Heart right ventricle (tissue), 16 donors: Measurements from ENCODE around the gene GSTM2. TPM values are rescaled to one million over a fixed set of nuclear protein-coding genes. Genes with fewer than 3 reads are reported as not detected.

ENCODE experiments used
- ATAC-seq, 8 donors: fragments of 200-7000 bp; cut with Tn5 transposase; one replicate each; pipeline ENCODE4 v1.9.1; 2020; ENCODE audit warnings: mild to moderate bottlenecking in 8 of 8, moderate library complexity in 8 of 8, moderate number of reproducible peaks in 1 of 8
- DNase-seq, 2 donors: peaks; one replicate each; pipeline ENCODE4 v3.0.0-alpha.2; 2020
- H3K27ac ChIP-seq, 10 donors: fragments of 200-600 bp; sonication (generic) in 2 of 10; one replicate each; pipeline versions ENCODE4 v1.5.0 to v1.8.0; 2020 to 2022; ENCODE audit warnings: mild to moderate bottlenecking in 3 of 10
- H3K27me3 ChIP-seq, 7 donors: fragments of 200-600 bp; one replicate each; pipeline ENCODE4 v1.8.0; 2021 to 2022; ENCODE audit warnings: mild to moderate bottlenecking in 2 of 7
- H3K36me3 ChIP-seq, 9 donors: fragments of 200-600 bp; sonication (generic) in 1 of 9; one replicate each; pipeline versions ENCODE4 v1.5.0 to v1.8.0; 2020 to 2022; ENCODE audit warnings: mild to moderate bottlenecking in 2 of 9
- H3K4me1 ChIP-seq, 9 donors: fragments of 200-600 bp; sonication (generic) in 1 of 9; one replicate each; pipeline versions ENCODE4 v1.5.0 to v1.8.0; 2020 to 2022; ENCODE audit warnings: mild to moderate bottlenecking in 4 of 9
- H3K4me3 ChIP-seq, 10 donors: fragments of 200-600 bp; sonication (generic) in 2 of 10; one replicate each; pipeline versions ENCODE4 v1.5.0 to v1.8.0; 2020 to 2022; ENCODE audit warnings: mild to moderate bottlenecking in 7 of 10, moderate library complexity in 2 of 10
- H3K9me3 ChIP-seq, 11 donors: fragments of 200-600 bp in 10 of 11; sonication (generic) in 2 of 11; one replicate each; pipeline versions ENCODE4 v1.5.0 to v1.8.0; 2013 to 2022; ENCODE audit warnings: mild to moderate bottlenecking in 2 of 11, control low read depth in 1 of 11, moderate library complexity in 1 of 11
- CTCF ChIP-seq, 9 donors: fragments of 200-600 bp; sonication (generic) in 2 of 9; IDR thresholded peaks; one replicate each; pipeline versions ENCODE4 v1.5.0 to v1.8.0; 2021 to 2022; ENCODE audit warnings: antibody characterized with exemption in 9 of 9, mild to moderate bottlenecking in 5 of 9, moderate library complexity in 1 of 9
- WGBS, 2 donors: extraction: QIAGEN DNeasy Blood & Tissue Kit; methylation state at CpG; one replicate each; pipeline ENCODE4 v1.1.7; 2013; ENCODE audit warnings: inconsistent platforms in 1 of 2; 5-methylcytosine and 5-hydroxymethylcytosine counted together
- intact Hi-C, 10 donors: fragments of 100-400 bp; cut with DNase I; formaldehyde crosslinking; loops; one replicate each; pipeline versions ENCODE4 v1.11.1 to v1.14.2; 2022
- polyA plus RNA-seq, 2 donors: library from polyadenylated mRNA; stranded (reverse); fragments of 200-250 nt; gene quantifications; one replicate each; pipeline ENCODE4 v1.2.3, GENCODE V29; 2013
- total RNA-seq, 10 donors: library from RNA; stranded (reverse); fragmentation: NEBNext Ultra II Directional in 3 of 10; extraction: Animal tissue kit (Norgen Biotek cat#: 25700) in 3 of 10; gene quantifications; one replicate each; pipeline versions ENCODE4 v1.2.1 to v1.2.4, GENCODE V29; 2021 to 2023
- donor health status: Arrhythmogenic right ventricular cardiomyopathy.
- donor health status: ischemic (EF 13 %, LVEDD 7.1; RV severe dilation, severe dysfunction).
- donor health status: healthy with polysubstance abuse.
- donor health status: DM: no; HTN: yes; CAD: no.
- donor health status: DM: no; HTN: no; CAD: no.
- donor health status: ischemic (EF 25% LVEDD 6.9; RV normal size, moderate dysfunction).
- donor health status: ischemic (EF 25% LVEDD 5.7; RV mildly dilated, moderate dysfunction).
- donor health status: healthy.
- donor health status: DM: yes; HTN: yes; CAD: no.
- donor health status: Ischemic cardiomyopathy.
- donor health status: ischemic (EF 35%, LVEDD 5.7; RV mildly dilated, moderate dysfunction).
- donor health status: nonischemic (EF 11% LVEDD 7.7; RV severe dilation, severe dysfunction).
- donor health status: DM: yes; HTN: yes; CAD: no.
- donor health status: PGD.
- donor health status: ischemic (EF 29% LVEDD 5.4; RV normal size, mild dysfunction).
- donor health status: nonischemic (EF 23%, LVEDD 6.1; RV moderate dilation, normal function).

Gene GSTM2
- total and polyA plus RNA-seq, 12 donors = 23.1 to 113 (median 68.1) TPM

- Histone ChIP-seq H3K36me3 (no peaks in the 10 kb centered on the region), H3K4me3 (no peak overlapping the region), H3K27me3 (no peaks in the 10 kb centered on the region), H3K27ac (no peak overlapping the region), H3K9me3 (no peaks in the 10 kb centered on the region), H3K4me1 (peaks cover 0 to 8% (median 0%) of the 10 kb centered on the region in 9 donors)
- WGBS, 2 donors = 77 to 81% methylated on average over 5 of the region's 5 CpGs
- ATAC-seq (no peak), DNase-seq (no peak)
- intact Hi-C loops = no loop called here
- no peak for TF ChIP-seq CTCF (IDR thresholded peaks at IDR 0.05)
Measured at GRCh38 chr1:109721042-109721441, 53.2 kb downstream of the GSTM2 start.

- peaks cover 0 to 6% (median 0%) of the 10 kb centered on the region in 9 donors for H3K4me1 ChIP-seq
- ATAC-seq (no peak), DNase-seq (no peak)
- H3K27ac ChIP-seq = no peak overlapping the region
- no peaks in the 10 kb centered on the region for H3K36me3 ChIP-seq
- intact Hi-C loops = no loop called here
- H3K4me3 ChIP-seq = no peak overlapping the region
- H3K9me3 ChIP-seq = no peaks in the 10 kb centered on the region
- no peaks in the 10 kb centered on the region for H3K27me3 ChIP-seq
- TF ChIP-seq CTCF (IDR thresholded peaks at IDR 0.05) = no peak
- 86 to 93% methylated on average over 1 of the region's 1 CpG for WGBS, 2 donors
Measured at GRCh38 chr1:109721971-109722370, 54.1 kb downstream of the GSTM2 start.

GRCh38 chr1:109722908-109723691 lies 55.2 kb downstream of the GSTM2 start:
- Histone ChIP-seq H3K27ac (no peak overlapping the region), H3K4me1 (peaks cover 0 to 6% (median 0%) of the 10 kb centered on the region in 9 donors), H3K27me3 (no peaks in the 10 kb centered on the region), H3K9me3 (no peaks in the 10 kb centered on the region), H3K36me3 (no peaks in the 10 kb centered on the region), H3K4me3 (no peak overlapping the region)
- no peak for DNase-seq
- TF ChIP-seq CTCF (IDR thresholded peaks at IDR 0.05) = no peak
- 82 to 90% methylated on average over 7 of the region's 7 CpGs for WGBS, 2 donors
- ATAC-seq = no peak
- intact Hi-C loops = no loop called here

Other genes starting within 250 kb of the GSTM2 start
- 10 to 100 TPM; 51.2 to 65.6 (median 59.2) TPM for gene PSMA5, start 241.6 kb upstream of the GSTM2 start, total RNA-seq
- 10 to 100 TPM; 22.7 to 94.6 TPM for gene PSMA5, start 241.6 kb upstream of the GSTM2 start, polyA plus RNA-seq
- 10 to 100 TPM; 25.4 to 47.3 (median 27.7) TPM for gene SYPL2, start 201.5 kb upstream of the GSTM2 start, total RNA-seq
- 10 to 100 TPM; 15.0 to 21.9 TPM for gene SYPL2, start 201.5 kb upstream of the GSTM2 start, polyA plus RNA-seq
- 1 to 10 TPM; 1.8 to 3.0 (median 2.5) TPM for gene ATXN7L2, start 184.2 kb upstream of the GSTM2 start, total RNA-seq
- gene ATXN7L2, start 184.2 kb upstream of the GSTM2 start, polyA plus RNA-seq = 10 to 100 TPM in 1 of 2 donors, 1 to 10 TPM in 1; 3.2 to 11.4 TPM
- gene CYB561D1, start 174.0 kb upstream of the GSTM2 start, total RNA-seq = 1 to 10 TPM; 3.3 to 7.6 (median 4.5) TPM
- gene CYB561D1, start 174.0 kb upstream of the GSTM2 start, polyA plus RNA-seq = 1 to 10 TPM; 3.0 to 3.6 TPM
- 10 to 100 TPM; 11.9 to 16.6 (median 14.7) TPM for gene AMIGO1, start 158.3 kb upstream of the GSTM2 start, total RNA-seq
- gene AMIGO1, start 158.3 kb upstream of the GSTM2 start, polyA plus RNA-seq = 1 to 10 TPM; 2.8 to 4.0 TPM
- 1 to 10 TPM in 1 of 10 donors, under 1 TPM in 7, not detected in 2; 0.11 to 1.0 (median 0.31) TPM for gene GPR61, start 128.2 kb upstream of the GSTM2 start, total RNA-seq
- not detected for gene GPR61, start 128.2 kb upstream of the GSTM2 start, polyA plus RNA-seq
- gene GNAI3, start 119.4 kb upstream of the GSTM2 start, total RNA-seq = 1 to 10 TPM; 2.1 to 3.6 (median 2.8) TPM
- 1 to 10 TPM; 1.6 to 2.2 TPM for gene GNAI3, start 119.4 kb upstream of the GSTM2 start, polyA plus RNA-seq
- gene GNAT2, start 48.4 kb upstream of the GSTM2 start, total RNA-seq = not detected
- gene GNAT2, start 48.4 kb upstream of the GSTM2 start, polyA plus RNA-seq = under 1 TPM in 1 of 2 donors, not detected in 1; 0.04 TPM
- 10 to 100 TPM in 7 of 10 donors, 1 to 10 TPM in 3; 6.4 to 18.2 (median 11.5) TPM for gene AMPD2, start 48.2 kb upstream of the GSTM2 start, total RNA-seq
- 10 to 100 TPM; 12.3 to 15.2 TPM for gene AMPD2, start 48.2 kb upstream of the GSTM2 start, polyA plus RNA-seq
- gene GSTM4, start 12.0 kb upstream of the GSTM2 start, total RNA-seq = 10 to 100 TPM; 29.9 to 62.1 (median 43.5) TPM
- 10 to 100 TPM; 22.8 to 41.3 TPM for gene GSTM4, start 12.0 kb upstream of the GSTM2 start, polyA plus RNA-seq
- gene GSTM1, start 19.8 kb downstream of the GSTM2 start, total RNA-seq = 10 to 100 TPM in 6 of 10 donors, not detected in 4; 28.7 to 57.7 (median 36.9) TPM
- gene GSTM1, start 19.8 kb downstream of the GSTM2 start, polyA plus RNA-seq = 10 to 100 TPM in 1 of 2 donors, under 1 TPM in 1; 0.19 to 39.6 TPM
- gene GSTM5, start 44.2 kb downstream of the GSTM2 start, total RNA-seq = 1 to 10 TPM in 9 of 10 donors, under 1 TPM in 1; 0.93 to 3.2 (median 2.0) TPM
- gene GSTM5, start 44.2 kb downstream of the GSTM2 start, polyA plus RNA-seq = 1 to 10 TPM in 1 of 2 donors, under 1 TPM in 1; 0.86 to 2.9 TPM
- gene GSTM3, start 73.0 kb downstream of the GSTM2 start, total RNA-seq = 100 to 1,000 TPM in 5 of 10 donors, 10 to 100 TPM in 5; 51.8 to 289 (median 99.3) TPM
- gene GSTM3, start 73.0 kb downstream of the GSTM2 start, polyA plus RNA-seq = 100 to 1,000 TPM in 1 of 2 donors, 10 to 100 TPM in 1; 49.0 to 129 TPM
- gene EPS8L3, start 95.9 kb downstream of the GSTM2 start, total RNA-seq = under 1 TPM in 3 of 10 donors, not detected in 7; 0.49 to 0.61 (median 0.56) TPM
- gene EPS8L3, start 95.9 kb downstream of the GSTM2 start, polyA plus RNA-seq = not detected
- gene CSF1, start 242.8 kb downstream of the GSTM2 start, total RNA-seq = 10 to 100 TPM in 6 of 10 donors, 1 to 10 TPM in 4; 6.3 to 26.2 (median 12.3) TPM
- gene CSF1, start 242.8 kb downstream of the GSTM2 start, polyA plus RNA-seq = 10 to 100 TPM; 11.5 to 15.1 TPM